Measurements from ENCODE around the gene HRK.

HRK gene

DNA sequence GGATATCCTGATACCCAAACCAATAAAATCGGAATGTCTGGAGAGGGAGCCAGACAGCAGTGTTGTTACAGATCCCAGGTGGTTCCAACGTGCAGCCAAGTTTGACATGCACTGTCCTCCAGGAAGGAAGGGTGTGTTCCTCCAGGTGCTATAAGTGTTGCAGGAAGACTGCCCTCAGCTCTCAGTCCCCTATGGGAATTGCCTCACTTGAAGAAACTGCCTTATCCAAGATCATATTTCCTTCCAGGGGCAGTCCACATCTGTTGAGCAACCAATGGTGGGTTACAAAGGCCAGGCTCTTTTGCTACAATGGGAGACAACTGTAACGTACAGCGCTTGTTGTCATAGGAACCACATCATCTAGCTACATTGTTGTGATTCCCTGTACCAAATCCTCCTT is 16.2 kb upstream of the HRK start:
- DNase-seq (ENCODE audit: low read depth), result no peak

GRCh38 chr12:116896411-116896924 is 15.2 kb upstream of the HRK start:
- DNase-seq (ENCODE audit: low read depth), result no peak

DNA sequence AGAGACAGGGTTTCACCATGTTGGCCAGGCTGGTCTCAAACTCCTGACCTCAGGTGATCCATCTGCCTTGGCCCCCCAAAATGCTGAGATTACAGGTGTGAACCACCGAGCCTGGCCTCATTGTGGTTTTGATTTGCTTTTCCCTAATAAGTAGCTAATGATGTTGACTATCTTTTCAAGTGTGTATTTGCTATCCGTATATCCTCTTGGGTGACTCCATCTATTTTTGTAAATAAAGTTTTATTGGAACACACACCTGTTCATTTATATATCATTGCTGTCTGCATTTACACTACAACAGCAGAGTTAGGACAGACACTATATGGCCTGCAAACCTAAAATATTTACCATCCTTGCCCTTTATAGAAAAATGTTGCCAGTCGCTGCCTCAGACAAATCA is 13.7 kb upstream of the HRK start:
- DNase-seq (ENCODE audit: low read depth), result no peak

- no peak for DNase-seq (ENCODE audit: low read depth)
Observed at GRCh38 chr12:116892349-116893140, 11.3 kb upstream of the HRK start.

- no peak for DNase-seq (ENCODE audit: low read depth)
Observed at GRCh38 chr12:116891019-116891418, 9.8 kb upstream of the HRK start.

GRCh38 chr12:116890330-116890729 is 9.1 kb upstream of the HRK start:
- DNase-seq (ENCODE audit: low read depth), result no peak

DNA sequence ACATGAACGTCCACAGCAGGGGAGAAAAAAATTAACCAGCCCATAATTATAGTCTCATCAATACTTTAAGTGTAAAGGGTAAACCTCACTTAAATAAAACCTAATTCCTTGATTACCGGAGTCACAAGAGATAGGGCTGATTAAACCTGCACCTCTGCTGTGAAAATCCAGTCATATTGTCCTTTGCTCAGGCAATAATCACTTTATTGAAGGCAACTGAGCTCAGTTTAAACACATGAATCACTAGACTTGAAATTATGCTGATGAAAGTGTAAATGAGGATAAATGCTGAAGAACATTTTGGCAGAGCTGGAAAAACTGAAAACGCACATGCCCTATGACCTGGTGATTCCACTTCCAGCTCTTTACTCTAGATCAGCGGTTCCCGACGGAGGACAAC is 6.7 kb upstream of the HRK start:
- no peak for DNase-seq (ENCODE audit: low read depth)

DNA sequence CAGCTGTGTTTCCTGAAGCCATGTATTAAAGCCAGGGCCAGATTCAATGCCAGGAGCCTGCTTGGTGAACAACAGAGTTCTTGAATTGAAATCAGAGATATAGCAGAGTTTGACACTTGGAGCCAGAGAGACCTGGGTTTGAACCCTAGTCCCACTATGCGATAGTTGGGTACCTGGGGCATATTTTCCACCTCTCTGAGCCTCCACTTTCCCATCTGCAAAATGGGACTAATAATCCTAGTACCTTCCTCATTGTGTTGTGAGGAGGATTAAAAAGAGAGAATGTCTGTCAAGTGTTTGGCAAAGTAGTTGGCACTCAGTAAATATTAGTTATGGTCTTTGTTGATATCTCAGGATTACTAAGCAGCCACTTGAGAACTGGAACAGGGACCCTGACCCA is 6.0 kb upstream of the HRK start:
- no peak for DNase-seq (ENCODE audit: low read depth)

DNA sequence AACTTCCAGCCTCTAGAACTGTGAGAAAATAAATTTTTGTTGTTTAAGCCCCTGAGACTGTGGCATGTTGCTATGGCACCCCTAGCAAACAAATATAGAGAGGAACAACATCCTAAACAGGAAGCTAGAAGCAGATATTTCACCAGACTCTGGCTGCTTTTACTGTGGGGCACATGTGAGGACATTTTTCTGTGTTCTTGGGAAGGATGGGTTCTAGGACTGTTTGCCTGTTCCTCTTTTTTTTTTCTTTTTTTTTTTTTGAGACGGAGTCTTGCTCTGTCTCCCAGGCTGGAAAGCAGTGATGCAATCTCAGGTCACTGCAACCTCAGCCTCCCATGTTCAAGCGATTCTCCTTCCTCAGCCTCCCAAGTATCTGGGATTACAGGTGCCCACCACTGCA is 4.2 kb upstream of the HRK start:
- DNase-seq (ENCODE audit: low read depth), result no peak

DNA sequence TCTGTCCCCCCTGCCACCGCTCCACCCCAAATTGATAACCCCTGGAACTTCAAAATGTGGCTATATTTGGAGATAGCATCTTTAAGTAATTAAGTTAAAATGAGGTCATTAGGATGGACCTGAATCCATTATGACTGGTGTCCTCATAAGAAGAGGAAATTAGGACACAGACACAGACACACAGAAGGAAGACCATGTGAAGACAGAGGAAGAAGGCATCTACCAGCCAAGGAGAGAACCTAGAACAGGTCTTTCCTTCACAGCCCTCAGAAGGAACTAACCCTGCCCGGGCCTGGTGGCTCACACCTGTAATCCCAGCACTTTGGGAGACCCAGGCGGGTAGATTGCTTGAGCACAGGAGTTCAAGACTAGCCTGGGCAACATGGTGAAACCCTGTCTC is 3.6 kb upstream of the HRK start:
- no peak for DNase-seq (ENCODE audit: low read depth)

DNA sequence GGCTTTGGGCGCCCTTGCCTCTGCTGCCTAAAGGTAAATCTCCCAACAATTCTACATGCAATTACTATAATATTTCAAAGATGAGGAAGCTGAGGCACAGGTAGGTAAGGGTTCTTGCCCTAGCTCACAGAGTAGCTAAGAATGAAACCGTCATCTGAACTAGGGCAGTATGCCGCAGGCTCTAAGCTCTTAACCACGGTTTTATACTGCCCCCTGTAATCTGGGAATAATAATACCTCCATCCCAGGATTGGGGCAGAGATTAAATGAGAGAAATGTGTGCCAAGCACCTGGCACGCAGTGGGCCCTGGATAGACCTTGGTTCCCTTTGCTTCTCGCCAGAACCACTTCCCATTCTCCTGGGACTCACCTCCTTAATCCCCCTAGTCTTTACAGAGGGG is 1.5 kb upstream of the HRK start:
- no peak for DNase-seq (ENCODE audit: low read depth)

- no peak for DNase-seq (ENCODE audit: low read depth)
Observed at GRCh38 chr12:116881877-116882507, 751 bp upstream of the HRK start.

DNA sequence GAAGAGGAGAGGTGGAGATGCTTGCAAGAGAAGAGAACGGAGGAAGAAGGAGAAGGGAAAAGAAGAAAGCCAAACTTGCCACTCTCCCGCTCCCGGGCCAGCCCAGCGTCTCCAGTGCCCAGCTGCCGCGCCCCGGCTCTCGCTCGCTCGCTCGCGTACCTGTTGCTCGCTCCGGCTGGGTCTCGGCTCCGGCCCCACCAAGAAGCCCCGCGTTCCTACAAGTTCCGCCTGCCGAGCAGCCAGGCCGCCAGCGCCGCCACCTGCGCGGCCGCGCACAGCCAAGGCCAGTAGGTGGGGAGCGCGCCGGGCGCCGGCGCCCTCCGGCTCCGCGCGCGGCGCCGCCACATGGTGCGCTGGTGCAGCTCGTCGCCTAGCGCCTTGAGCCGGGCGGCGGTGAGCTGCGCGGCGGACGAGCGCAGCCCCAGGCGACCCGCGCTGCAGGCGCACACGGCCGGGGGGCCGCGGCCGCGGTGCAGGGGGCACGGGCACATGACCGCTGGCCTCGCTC is 370 bp downstream of the HRK start:
- peak; percentile 15 for DNase-seq (ENCODE audit: low read depth)

GRCh38 chr12:116880213-116880816 is 926 bp downstream of the HRK start:
- no peak for DNase-seq (ENCODE audit: low read depth)

- no peak for DNase-seq (ENCODE audit: low read depth)
Observed at GRCh38 chr12:116879509-116880212, 1.6 kb downstream of the HRK start.

GRCh38 chr12:116878567-116879508 is 2.4 kb downstream of the HRK start:
- no peak for DNase-seq (ENCODE audit: low read depth)

DNA sequence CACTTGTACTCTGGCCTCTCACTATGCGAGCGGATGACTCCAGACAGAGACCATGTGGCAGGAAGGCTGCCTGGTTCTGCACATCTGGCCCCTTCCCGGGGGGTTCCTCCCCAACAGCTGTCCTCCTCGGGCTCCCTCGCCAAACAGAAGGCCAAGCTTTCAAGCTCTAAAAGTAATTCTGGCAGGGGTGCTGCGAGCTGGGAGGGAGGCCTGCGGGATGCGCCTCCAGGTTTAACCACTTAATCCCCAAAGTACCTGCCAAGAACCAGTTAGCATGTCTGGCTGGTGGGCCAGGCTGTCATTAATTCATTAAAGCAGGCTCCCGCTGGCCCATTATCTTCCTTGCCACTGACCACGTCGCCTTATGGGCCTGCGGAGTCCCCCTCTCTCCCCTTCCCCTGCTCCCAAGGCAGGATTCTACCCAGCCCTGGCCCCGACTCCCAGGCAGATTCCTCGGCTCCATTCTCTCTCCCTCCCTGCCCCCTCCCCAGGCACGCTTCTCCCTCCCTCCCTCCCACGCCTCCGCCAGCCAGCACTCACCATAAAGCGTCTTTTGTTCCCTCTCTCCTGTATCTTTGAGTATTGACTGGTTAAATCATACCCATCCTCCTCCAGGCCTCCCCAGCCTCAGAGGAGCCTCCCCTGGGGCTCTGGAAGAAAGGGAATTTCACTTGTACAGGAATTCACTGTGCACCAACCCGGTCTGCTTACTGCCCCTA is 4.9 kb downstream of the HRK start:
- DNase-seq (ENCODE audit: low read depth), result no peak

DNA sequence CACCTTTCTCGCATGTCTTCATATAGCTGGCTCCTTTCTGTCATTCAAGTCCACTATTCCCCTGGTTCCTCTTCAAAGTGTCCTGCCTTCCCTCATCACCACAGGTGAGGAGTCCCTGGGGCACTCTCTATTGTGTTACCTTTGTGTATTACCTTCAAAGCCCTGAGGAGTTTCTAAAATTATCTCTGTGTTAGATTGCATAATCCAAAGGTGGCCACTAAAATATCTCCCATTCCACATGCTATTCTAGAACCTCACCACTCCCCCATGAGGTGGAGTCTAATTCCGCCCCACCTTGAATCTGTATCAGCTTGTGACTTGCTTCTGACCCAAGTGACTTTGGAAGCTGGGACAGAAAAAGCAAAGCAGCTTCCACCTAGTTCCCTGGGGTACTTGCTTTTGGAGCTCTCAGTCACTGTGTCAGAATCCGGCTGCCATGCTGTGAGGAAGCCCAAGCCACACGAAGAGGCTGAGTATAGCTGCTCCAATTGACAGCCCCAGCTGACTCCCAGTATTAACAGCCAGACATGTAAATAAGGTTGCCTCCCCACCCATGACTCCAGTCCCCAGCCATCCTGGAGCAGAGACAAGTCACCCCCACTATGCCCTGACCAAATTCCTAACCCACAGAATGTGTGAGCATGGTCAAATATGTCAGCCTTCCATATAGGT is 6.8 kb downstream of the HRK start:
- DNase-seq (ENCODE audit: low read depth), result no peak

- DNase-seq (ENCODE audit: low read depth), result no peak
Observed at GRCh38 chr12:116870306-116870705, 10.9 kb downstream of the HRK start.

- no peak for DNase-seq (ENCODE audit: low read depth)
Observed at GRCh38 chr12:116867523-116867922, 13.7 kb downstream of the HRK start.

Measured in activated T-cell treated with anti-CD3 and anti-CD28 coated beads for 24 hours (primary cell).